Peyer's patch (tissue), 4 donors: ENCODE measurements around the gene MDM2.

Source experiments
- POLR2A ChIP-seq, 2 donors: fragments of 450-650 bp; IDR thresholded peaks; one replicate each; pipeline ENCODE4 v1.5.1; 2017; ENCODE audit warnings: antibody characterized with exemption in 2 of 2, mild to moderate bottlenecking in 2 of 2, moderate library complexity in 2 of 2
- TF ChIP-seq, protein P1 (sequence below), 6 experiments: fragments of 450-650 bp in 4 of 6; fragments of 200-600 bp in 2 of 6; sonication (generic) in 1 of 6; IDR thresholded peaks; one replicate each; pipeline ENCODE4 v1.5.1; 2017 to 2019; ENCODE audit warnings: antibody characterized with exemption in 6 of 6, mild to moderate bottlenecking in 3 of 6, moderate library complexity in 1 of 6

DNA sequence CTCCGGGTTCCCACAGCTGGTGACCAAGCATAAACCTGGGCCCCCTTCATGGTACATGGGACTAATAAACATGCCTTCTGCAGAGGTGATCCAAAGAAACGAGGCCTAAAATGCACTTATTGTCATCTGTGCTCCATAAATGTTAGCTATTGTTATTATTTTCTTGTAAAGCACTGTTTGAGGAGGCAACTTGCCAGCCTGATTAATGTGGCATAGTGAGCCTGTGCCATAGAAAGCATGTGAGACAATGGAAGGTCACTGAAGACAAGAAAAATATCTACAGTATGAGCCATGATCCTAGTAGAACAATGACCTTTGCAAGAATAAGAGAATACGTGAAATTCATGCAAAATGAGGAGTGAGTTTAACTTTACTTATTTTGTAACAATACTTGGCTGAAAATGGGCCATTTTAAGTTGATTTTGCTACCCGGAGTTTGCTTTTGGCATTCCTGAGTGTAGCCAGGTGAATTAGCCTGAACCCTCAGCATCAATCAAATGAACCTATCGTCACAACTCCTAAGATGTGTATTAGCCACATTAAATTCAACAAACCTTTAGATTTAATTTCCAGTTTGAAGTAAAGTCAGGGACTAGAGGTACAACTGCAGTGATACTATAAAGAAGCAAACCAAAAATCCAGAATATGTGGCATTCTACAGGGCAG lies 72.8 kb downstream of the MDM2 start:
- TF ChIP-seq, protein P1, sequence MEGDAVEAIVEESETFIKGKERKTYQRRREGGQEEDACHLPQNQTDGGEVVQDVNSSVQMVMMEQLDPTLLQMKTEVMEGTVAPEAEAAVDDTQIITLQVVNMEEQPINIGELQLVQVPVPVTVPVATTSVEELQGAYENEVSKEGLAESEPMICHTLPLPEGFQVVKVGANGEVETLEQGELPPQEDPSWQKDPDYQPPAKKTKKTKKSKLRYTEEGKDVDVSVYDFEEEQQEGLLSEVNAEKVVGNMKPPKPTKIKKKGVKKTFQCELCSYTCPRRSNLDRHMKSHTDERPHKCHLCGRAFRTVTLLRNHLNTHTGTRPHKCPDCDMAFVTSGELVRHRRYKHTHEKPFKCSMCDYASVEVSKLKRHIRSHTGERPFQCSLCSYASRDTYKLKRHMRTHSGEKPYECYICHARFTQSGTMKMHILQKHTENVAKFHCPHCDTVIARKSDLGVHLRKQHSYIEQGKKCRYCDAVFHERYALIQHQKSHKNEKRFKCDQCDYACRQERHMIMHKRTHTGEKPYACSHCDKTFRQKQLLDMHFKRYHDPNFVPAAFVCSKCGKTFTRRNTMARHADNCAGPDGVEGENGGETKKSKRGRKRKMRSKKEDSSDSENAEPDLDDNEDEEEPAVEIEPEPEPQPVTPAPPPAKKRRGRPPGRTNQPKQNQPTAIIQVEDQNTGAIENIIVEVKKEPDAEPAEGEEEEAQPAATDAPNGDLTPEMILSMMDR (IDR thresholded peaks at IDR 0.05), result no peak
- TF ChIP-seq POLR2A (IDR thresholded peaks at IDR 0.05), result no peak
